ENCODE measurements around the gene CRELD1. TPM values are rescaled to one million over a fixed set of nuclear protein-coding genes. Genes with fewer than 3 reads are reported as not detected.

The CRELD1 gene
- total and polyA plus RNA-seq, 9 of the 15 experiments (the other 6 are each of a cell fraction or from before 2014, with no cell fraction given): 3.3 to 25.8 (median 16.5) TPM

GRCh38 chr3:9890249-9891071 is 43.2 kb upstream of the CRELD1 start, which contains the start of gene JAGN1:
Gene JAGN1, plus strand, starts transcription at chr3:9890610. Its CDS starts 113 bp downstream, at chr3:9890723.
- peak; percentile 58 for FAIRE-seq
- CTCF ChIA-PET (ENCODE audit: low intra/inter-chr PET ratio): interaction anchor here (1.2 kb wide), 1 partner anchor 137 kb away, joined by 3 read pairs; no protein-coding TSS in a partner anchor
- TF ChIP-seq MEF2D (tag; conservative IDR thresholded peaks at IDR 0.05; ENCODE audit: low read depth): no peak
- peak; percentile 48; the same call in 1 of the 2 replicates for TF ChIP-seq SMAD4 (CRISPR knock-in tag; conservative IDR thresholded peaks at IDR 0.05)
- TF ChIP-seq KLF1 (tag; IDR thresholded peaks at IDR 0.05): peak; percentile 82
- TF ChIP-seq ZSCAN29 (IDR thresholded peaks at IDR 0.05): no peak
- no peak for TF ChIP-seq BDP1 (IDR thresholded peaks at IDR 0.05; ENCODE audit: insufficient read depth, insufficient read length)
- TF ChIP-seq CSDE1 (IDR thresholded peaks at IDR 0.05): no peak
- TF ChIP-seq TFAP4 (CRISPR knock-in tag; IDR thresholded peaks at IDR 0.05; ENCODE audit: borderline replicate concordance): peak; percentile 75; the same call in 1 of the 2 replicates
- peak; percentile 97 for TF ChIP-seq POLR2G (IDR thresholded peaks at IDR 0.05; ENCODE audit: low read depth, low read length)
- no peak for TF ChIP-seq NELFE (IDR thresholded peaks at IDR 0.05; ENCODE audit: insufficient read depth, insufficient read length)
- TF ChIP-seq PTTG1 (tag; IDR thresholded peaks at IDR 0.05; ENCODE audit: low read depth): no peak
- TF ChIP-seq RUNX1 (IDR thresholded peaks at IDR 0.05; ENCODE audit: low read depth): no peak
- TF ChIP-seq MYBL2 (IDR thresholded peaks at IDR 0.05; ENCODE audit: low read depth): no peak
- TF ChIP-seq MYBL2 (CRISPR knock-in tag; IDR thresholded peaks at IDR 0.05; ENCODE audit: borderline replicate concordance): no peak
- peak; percentile 57; the same call in 1 of the 2 replicates for TF ChIP-seq ZNF232 (CRISPR knock-in tag; IDR thresholded peaks at IDR 0.05)
- no peak for TF ChIP-seq ASH1L (IDR thresholded peaks at IDR 0.05; ENCODE audit: borderline replicate concordance, low read depth, partially characterized antibody)
- no peak for TF ChIP-seq RBM25 (IDR thresholded peaks at IDR 0.05; ENCODE audit: low read depth, low read length, severe bottlenecking)
- no peak for TF ChIP-seq ZC3H8 (IDR thresholded peaks at IDR 0.05)
- no peak for TF ChIP-seq GATAD2B (IDR thresholded peaks at IDR 0.05; ENCODE audit: borderline replicate concordance)
- peak; percentile 83 for TF ChIP-seq POLR2H (tag; IDR thresholded peaks at IDR 0.05; ENCODE audit: low read depth)
- no peak for TF ChIP-seq HNRNPUL1 (IDR thresholded peaks at IDR 0.05; ENCODE audit: low read length)
- TF ChIP-seq ZBTB43 (CRISPR knock-in tag; IDR thresholded peaks at IDR 0.05): no peak; the same call in 1 of the 2 replicates
- no peak for TF ChIP-seq IRF2 (CRISPR knock-in tag; IDR thresholded peaks at IDR 0.05)

More at GRCh38 chr3:9890249-9891071, 43.2 kb upstream of the CRELD1 start, which contains the start of gene JAGN1:
- Histone ChIP-seq H3K9me3 (replicated peaks; ENCODE audit: control insufficient read depth, insufficient read depth, low read depth, low read length) (no peaks in the 10 kb centered on the region), H4K20me1 (replicated peaks; ENCODE audit: control insufficient read depth, insufficient read depth, low read length) (no peaks in the 10 kb centered on the region), H3K4me1 (replicated peaks in 1 of 2; ENCODE audit: control insufficient read depth in 2 of 2, insufficient read depth in 2 of 2, low read length in 2 of 2) (peaks cover 16 to 17% of the 10 kb centered on the region in 2 experiments), H2AFZ (ENCODE audit: low read depth, low read length) (peak within 1 kb of the TSS; percentile 97), H3K9me1 (ENCODE audit: control insufficient read depth, insufficient read depth, low read length) (peaks cover 7% of the 10 kb centered on the region), H3K4me3 (peak within 1 kb of the TSS; percentile 76), H3K27ac (ENCODE audit: extremely low read depth, low read depth, low read length) (peak within 1 kb of the TSS; percentile 98), H3K27me3 (ENCODE audit: control insufficient read depth in 2 of 2, insufficient read depth in 2 of 2, low read length in 2 of 2) (no peaks in the 10 kb centered on the region), H3K79me2 (ENCODE audit: control insufficient read depth, insufficient read depth, low read length) (peaks cover 38% of the 10 kb centered on the region), H3K9ac (ENCODE audit: insufficient read depth in 1 of 2, low read depth in 2 of 2, low read length in 2 of 2) (peak within 1 kb of the TSS; percentile 98 to 100), H3K4me2 (ENCODE audit: insufficient read depth, low read length) (peak within 1 kb of the TSS; percentile 91), H3K36me3 (ENCODE audit: control insufficient read depth, insufficient read depth, low read length) (peaks cover 32% of the 10 kb centered on the region)
- intact Hi-C loops (cut with micrococcal nuclease): no loop called here
- in situ Hi-C loops (cut with MboI): no loop called here
- ATAC-seq (peak; percentile 87), DNase-seq (ENCODE audit: extremely low read depth in 1 of 4, low spot score in 3 of 4) (peak; percentile 96 to 97 (median 96))
- WGBS (ENCODE audit: insufficient coverage, low coverage, missing lambda C conversion rate): under 1% methylated on average over 58 of the region's 62 CpGs
- POLR2A ChIA-PET: interaction anchor here (0.9 to 3.4 kb wide), 5 partner anchors 10 to 46 kb away, joined by 3 to 33 read pairs (median 7); partner anchors contain the start of genes CIDEC, IL17RE and RPUSD3
- TSS peak; percentile 63 for BruUV-seq (replicated peaks)
